Activated T-cell treated with anti-CD3 and anti-CD28 coated beads, Interleukin-2, amount 50 U/mL, for 4 hours (primary cell): ENCODE data around the gene GRID2IP. TPM values are rescaled to one million over a fixed set of nuclear protein-coding genes. Genes with fewer than 3 reads are reported as not detected.
"Not testable (repeated sequence)": the region's sequence is repeated elsewhere in the genome, so short reads cannot be mapped to it uniquely, and the experiment has no call there.

Experiments
- ATAC-seq, 2 donors: fragments of 200-7000 bp; cut with Tn5 transposase; one replicate each; pipeline ENCODE4 v1.10.0; 2021
- DNase-seq: peaks from one replicate; pipeline ENCODE4 v3.0.0-alpha.2; 2020
- H3K27me3 Mint-ChIP-seq: one replicate; pipeline ENCODE4 v1.8.0; 2021; ENCODE audit warnings: low read depth, mixed read lengths
- H3K36me3 Mint-ChIP-seq: one replicate; pipeline ENCODE4 v1.8.0; 2022; ENCODE audit warnings: mixed read lengths; ENCODE audit not compliant: insufficient read depth
- H3K4me1 Mint-ChIP-seq: one replicate; pipeline ENCODE4 v1.8.0; 2021; ENCODE audit warnings: low read depth, mixed read lengths
- H3K4me3 Mint-ChIP-seq: one replicate; pipeline ENCODE4 v1.8.0; 2021; ENCODE audit warnings: mild to moderate bottlenecking, moderate library complexity, mixed read lengths
- H3K9me3 Mint-ChIP-seq: one replicate; pipeline ENCODE4 v1.8.0; 2021; ENCODE audit warnings: mixed read lengths
- total RNA-seq, 3 donors: library from RNA; stranded (reverse); gene quantifications; one replicate each; pipeline ENCODE4 v1.2.1, GENCODE V29; 2021

Gene GRID2IP
- total RNA-seq, 3 donors from 2014 or later = 0.13 TPM; not detected in 2

GRCh38 chr7:6475433-6476186, 75.7 kb downstream of the GRID2IP start:
- no peak for ATAC-seq
- peaks cover 20% of the 10 kb centered on the region for H3K36me3 Mint-ChIP-seq
- no peak for DNase-seq
- H3K4me3 Mint-ChIP-seq = no peak overlapping the region
- no peaks in the 10 kb centered on the region for H3K27me3 Mint-ChIP-seq
- no peaks in the 10 kb centered on the region for H3K9me3 Mint-ChIP-seq
- H3K4me1 Mint-ChIP-seq = peaks cover 57% of the 10 kb centered on the region

GRCh38 chr7:6465862-6466261, 85.4 kb downstream of the GRID2IP start:
- DNase-seq (no peak), ATAC-seq (no peak)
- Mint-ChIP-seq H3K9me3 (no peaks in the 10 kb centered on the region), H3K27me3 (no peaks in the 10 kb centered on the region), H3K4me3 (no peak overlapping the region), H3K36me3 (peaks cover 33% of the 10 kb centered on the region), H3K4me1 (no peaks in the 10 kb centered on the region)

DNA sequence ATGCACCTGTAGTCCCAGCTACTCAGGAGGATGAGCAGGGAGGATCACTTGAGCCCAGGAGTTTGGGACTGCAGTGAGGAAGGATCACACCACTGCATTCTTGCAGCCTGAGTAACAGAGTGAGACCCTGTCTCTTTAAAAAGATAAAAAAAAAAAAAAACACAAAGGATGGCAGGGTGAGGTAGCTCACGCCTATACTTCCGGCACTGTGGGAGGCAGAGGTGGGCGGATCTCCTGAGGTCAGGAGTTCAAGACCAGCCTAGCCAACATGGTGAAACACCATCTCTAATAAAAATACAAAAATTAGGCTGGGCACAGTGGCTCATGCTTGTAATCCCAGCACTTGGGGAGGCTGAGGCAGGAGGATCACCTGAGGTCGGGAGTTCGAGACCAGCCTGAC, 87.7 kb downstream of the GRID2IP start:
- H3K4me1 Mint-ChIP-seq, H3K27me3 Mint-ChIP-seq, ATAC-seq, H3K9me3 Mint-ChIP-seq, DNase-seq, H3K4me3 Mint-ChIP-seq: not testable (repeated sequence)
- H3K36me3 Mint-ChIP-seq = peaks cover 25% of the 10 kb centered on the region

DNA sequence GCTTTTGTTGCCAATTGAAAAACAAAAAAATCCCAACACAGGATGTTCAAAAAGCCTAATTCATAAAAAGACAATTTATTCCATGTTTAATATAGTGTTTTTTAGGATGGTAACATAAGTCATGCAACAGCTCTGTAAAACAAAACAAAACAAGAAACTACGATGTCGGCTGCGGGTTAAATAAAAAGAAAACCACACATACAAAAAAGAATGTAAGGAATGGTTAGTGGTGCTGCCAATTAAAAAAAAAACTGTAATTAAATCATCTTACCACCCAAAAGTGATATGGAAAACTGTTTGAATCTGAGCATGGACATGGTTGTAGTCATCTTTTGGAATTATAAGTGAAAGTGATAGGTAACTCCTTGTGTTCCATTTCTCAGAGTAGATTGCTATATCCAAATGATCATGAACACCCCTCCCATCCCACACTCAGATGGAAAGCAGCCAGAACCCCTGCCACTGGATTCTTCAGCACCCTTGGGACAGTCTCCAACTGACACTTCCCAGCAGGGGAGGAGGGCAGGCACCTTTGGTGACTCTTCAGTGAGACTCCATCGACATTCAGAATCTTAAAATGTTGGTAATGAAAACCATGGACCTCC, 89.2 kb downstream of the GRID2IP start:
- ATAC-seq (no peak), DNase-seq (no peak)
- Mint-ChIP-seq H3K4me3 (no peak overlapping the region), H3K4me1 (peaks cover 2% of the 10 kb centered on the region), H3K27me3 (no peaks in the 10 kb centered on the region), H3K36me3 (peaks cover 21% of the 10 kb centered on the region), H3K9me3 (no peaks in the 10 kb centered on the region)

- DNase-seq (no peak), ATAC-seq (no peak)
- H3K4me1 Mint-ChIP-seq = peaks cover 2% of the 10 kb centered on the region
- peaks cover 17% of the 10 kb centered on the region for H3K36me3 Mint-ChIP-seq
- no peaks in the 10 kb centered on the region for H3K9me3 Mint-ChIP-seq
- H3K4me3 Mint-ChIP-seq = no peak overlapping the region
- H3K27me3 Mint-ChIP-seq = no peaks in the 10 kb centered on the region
These were observed 90.2 kb downstream of the GRID2IP start for GRCh38 chr7:6460990-6461584.

DNA sequence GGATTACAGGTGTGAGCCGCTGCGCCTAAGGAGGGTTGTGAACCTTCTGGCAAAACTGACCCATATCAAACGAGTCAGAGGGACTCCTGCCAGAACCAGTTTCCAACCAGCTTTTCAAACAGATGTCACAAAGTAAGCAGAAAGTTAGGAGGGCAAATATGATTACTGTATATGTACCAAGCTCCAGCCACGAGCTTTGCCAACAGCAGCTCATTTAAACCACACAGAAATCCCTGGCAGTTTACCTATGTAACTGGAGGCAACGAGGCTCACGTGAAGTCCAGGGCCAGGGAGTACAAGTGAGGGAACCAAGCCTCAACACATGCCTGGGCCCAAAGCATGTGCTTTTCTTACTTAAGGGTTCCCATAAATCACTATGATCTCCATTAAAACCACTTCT, 91.0 kb downstream of the GRID2IP start:
- Mint-ChIP-seq H3K4me3 (no peak overlapping the region), H3K36me3 (peaks cover 10% of the 10 kb centered on the region), H3K27me3 (no peaks in the 10 kb centered on the region), H3K4me1 (peaks cover 2% of the 10 kb centered on the region), H3K9me3 (no peaks in the 10 kb centered on the region)
- ATAC-seq = no peak
- no peak for DNase-seq

DNA sequence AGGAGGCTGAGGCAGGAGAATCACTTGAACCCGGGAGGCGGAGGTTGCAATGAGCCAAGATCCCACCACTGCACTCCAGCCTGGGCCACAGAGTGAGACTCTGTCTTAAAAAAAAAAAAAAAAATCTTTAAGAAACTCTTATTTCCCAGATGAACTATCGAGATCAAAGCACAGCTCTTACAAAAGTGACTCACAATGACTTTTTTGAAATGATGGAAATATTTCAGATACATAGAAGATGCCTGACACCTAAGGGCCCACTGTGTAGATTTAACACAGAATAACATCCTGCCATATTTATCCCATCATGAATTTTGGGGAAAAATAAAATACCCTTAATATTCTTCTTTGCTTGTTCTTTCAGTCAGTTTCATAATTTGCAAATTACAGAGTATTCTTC, 92.6 kb downstream of the GRID2IP start:
- H3K36me3 Mint-ChIP-seq, H3K9me3 Mint-ChIP-seq, H3K4me3 Mint-ChIP-seq, H3K4me1 Mint-ChIP-seq, DNase-seq, H3K27me3 Mint-ChIP-seq: not testable (repeated sequence)
- peak; percentile 48 to 54 for ATAC-seq

DNA sequence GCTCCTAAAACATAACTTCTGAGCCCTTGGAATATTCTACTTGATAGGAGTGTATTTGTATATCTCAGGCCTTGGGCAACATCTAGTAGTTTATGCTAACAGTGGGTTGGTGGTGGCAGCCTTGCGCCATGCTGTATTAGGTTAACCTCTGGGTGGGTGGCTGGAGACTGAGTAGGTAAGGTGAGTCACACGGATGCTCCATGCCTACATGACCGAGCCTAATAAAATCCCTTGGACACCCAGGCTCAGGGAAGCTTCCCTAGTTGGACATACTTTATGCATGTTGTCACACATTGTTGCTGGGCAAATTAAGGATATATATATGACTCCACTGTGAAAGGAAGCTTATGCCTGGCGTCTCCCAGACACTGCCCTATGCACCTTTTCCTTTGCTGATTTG, 97.5 kb downstream of the GRID2IP start:
- DNase-seq (no peak), ATAC-seq (no peak)
- H3K4me3 Mint-ChIP-seq = no peak overlapping the region
- H3K36me3 Mint-ChIP-seq = no peaks in the 10 kb centered on the region
- peaks cover 3% of the 10 kb centered on the region for H3K4me1 Mint-ChIP-seq
- H3K27me3 Mint-ChIP-seq = no peaks in the 10 kb centered on the region
- no peaks in the 10 kb centered on the region for H3K9me3 Mint-ChIP-seq

DNA sequence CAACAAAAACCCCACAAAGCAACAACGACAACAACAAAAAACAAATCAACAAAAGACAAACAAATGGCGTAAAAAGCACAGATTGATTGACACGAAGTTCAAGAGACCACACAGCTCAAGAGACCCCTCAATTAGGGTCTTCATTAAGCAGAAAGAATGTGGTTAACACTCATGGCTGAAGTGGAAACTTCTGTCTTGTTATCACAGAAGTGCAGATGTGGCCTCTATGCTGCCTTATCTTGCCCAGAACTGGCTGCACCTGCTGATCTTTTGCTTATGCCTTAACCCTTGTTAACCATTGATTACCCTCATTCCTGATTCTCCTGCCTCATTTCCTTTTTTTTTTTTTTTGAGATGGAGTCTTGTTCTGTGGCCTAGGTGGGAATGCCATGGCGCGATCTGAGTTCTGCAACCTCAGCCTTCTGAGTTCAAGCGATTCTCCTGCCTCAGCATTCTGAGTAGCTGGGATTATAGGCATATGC, 100.0 kb downstream of the GRID2IP start:
- Mint-ChIP-seq H3K4me1 (peaks cover 7% of the 10 kb centered on the region), H3K4me3 (no peak overlapping the region), H3K9me3 (no peaks in the 10 kb centered on the region), H3K27me3 (no peaks in the 10 kb centered on the region), H3K36me3 (no peaks in the 10 kb centered on the region)
- ATAC-seq (no peak), DNase-seq (no peak)

DNA sequence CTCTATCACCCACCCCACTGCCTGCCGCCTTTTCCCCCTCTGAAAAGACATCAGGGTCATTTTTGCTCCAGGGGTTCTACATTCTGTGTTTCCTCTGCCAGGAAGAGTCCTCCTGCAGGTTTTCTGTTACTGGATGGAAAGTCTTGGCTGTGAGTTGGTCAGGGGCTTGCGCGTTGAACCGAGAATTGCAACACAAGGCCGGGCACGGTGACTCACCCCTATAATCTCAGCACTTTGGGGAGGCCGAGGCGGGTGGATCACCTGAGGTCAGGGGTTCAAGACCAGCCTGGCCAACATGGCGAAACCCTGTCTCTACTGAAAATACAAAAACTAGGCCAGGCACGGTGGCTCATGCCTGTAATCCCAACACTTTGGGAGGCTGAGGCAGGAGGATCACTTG, 100.7 kb downstream of the GRID2IP start:
- not testable (repeated sequence) for ATAC-seq, H3K36me3 Mint-ChIP-seq, DNase-seq, H3K27me3 Mint-ChIP-seq, H3K9me3 Mint-ChIP-seq, H3K4me3 Mint-ChIP-seq
- peaks cover 11% of the 10 kb centered on the region for H3K4me1 Mint-ChIP-seq

- H3K4me1 Mint-ChIP-seq = peaks cover 16% of the 10 kb centered on the region
- not testable (repeated sequence) for H3K9me3 Mint-ChIP-seq, H3K27me3 Mint-ChIP-seq, H3K36me3 Mint-ChIP-seq, DNase-seq, ATAC-seq, H3K4me3 Mint-ChIP-seq
These were observed 101.4 kb downstream of the GRID2IP start for GRCh38 chr7:6449884-6450283.

DNA sequence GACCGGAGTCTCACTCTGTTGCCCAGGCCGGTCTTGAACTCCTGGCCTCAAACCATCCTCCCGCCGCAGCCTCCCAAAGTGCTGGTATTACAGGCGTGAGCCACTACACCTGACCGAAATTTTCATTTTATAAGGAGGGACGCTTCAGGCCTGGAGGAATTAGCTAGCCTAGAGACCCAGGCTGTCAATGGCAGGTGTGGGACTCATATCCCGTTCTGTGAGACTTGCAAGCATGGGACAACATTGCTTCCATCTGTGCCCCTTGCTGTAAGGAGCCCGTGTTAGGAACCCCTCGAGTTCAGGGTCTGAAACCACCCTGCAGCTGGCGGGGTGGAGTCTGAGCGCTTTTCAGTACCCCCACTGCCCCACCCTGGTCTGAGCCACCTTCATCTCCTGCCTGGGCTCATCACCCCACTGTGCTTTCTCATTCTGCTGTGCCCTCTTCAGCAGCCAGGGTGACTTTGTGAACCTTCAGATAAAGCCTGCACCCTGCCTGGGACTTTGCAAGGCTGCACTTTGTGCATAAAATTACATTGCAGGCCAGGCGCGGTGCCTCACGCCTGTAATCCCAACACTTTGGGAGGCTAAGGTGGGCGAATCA, 102.2 kb downstream of the GRID2IP start:
- H3K4me1 Mint-ChIP-seq = peaks cover 19% of the 10 kb centered on the region
- peak overlapping the region; percentile 65 for H3K4me3 Mint-ChIP-seq
- no peaks in the 10 kb centered on the region for H3K9me3 Mint-ChIP-seq
- ATAC-seq = no peak
- DNase-seq = no peak
- H3K27me3 Mint-ChIP-seq = no peaks in the 10 kb centered on the region
- peaks cover 9% of the 10 kb centered on the region for H3K36me3 Mint-ChIP-seq

DNA sequence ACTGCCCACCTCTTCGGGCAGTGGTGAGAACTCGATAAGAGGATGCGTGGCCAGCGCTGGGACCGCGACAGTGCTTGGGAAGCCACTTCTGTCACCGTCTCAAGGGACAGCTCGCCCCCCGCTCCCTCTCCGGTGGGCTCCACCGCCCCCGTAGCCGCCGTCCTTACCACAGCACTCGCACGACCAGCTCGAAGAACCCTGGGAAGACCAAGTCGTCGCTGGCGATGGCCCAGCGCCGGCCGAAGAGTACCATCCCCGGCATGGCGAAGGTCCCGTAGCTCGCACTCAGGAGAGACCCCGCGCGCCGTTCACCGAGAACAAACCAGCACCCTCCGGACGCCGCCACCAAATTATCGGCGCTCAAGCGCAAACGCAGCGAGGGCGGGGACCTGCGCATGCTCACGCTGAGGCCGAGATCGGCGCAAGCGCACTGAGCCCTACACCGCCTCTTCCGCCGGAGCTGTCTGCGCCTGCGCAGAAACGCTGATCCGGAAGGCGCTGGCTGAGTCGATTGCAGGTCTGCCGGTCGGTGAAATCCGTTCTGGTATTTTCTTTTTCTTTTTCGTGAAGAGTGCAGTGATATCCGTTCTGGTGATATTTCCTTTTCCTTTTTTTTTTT, 103.6 kb downstream of the GRID2IP start, which contains the start of gene DAGLB:
TSS of gene DAGLB (minus strand) at position 374 of the 619 bp plus-strand sequence. CDS start at position 262, 112 bp downstream.
- H3K27me3 Mint-ChIP-seq = no peaks in the 10 kb centered on the region
- no peaks in the 10 kb centered on the region for H3K9me3 Mint-ChIP-seq
- DNase-seq = peak; percentile 95
- ATAC-seq = peak; percentile 89 to 92
- H3K36me3 Mint-ChIP-seq = peaks cover 13% of the 10 kb centered on the region
- H3K4me1 Mint-ChIP-seq = peaks cover 23% of the 10 kb centered on the region
- peak within 1 kb of the TSS; percentile 96 for H3K4me3 Mint-ChIP-seq
